ENCODE results near the gene COG3. TPM values are rescaled to one million over a fixed set of nuclear protein-coding genes. Genes with fewer than 3 reads are reported as not detected.

Gene COG3
- total and polyA plus RNA-seq, 7 experiments from 2014 or later = 26.5 to 50.1 (median 43.2) TPM

DNA sequence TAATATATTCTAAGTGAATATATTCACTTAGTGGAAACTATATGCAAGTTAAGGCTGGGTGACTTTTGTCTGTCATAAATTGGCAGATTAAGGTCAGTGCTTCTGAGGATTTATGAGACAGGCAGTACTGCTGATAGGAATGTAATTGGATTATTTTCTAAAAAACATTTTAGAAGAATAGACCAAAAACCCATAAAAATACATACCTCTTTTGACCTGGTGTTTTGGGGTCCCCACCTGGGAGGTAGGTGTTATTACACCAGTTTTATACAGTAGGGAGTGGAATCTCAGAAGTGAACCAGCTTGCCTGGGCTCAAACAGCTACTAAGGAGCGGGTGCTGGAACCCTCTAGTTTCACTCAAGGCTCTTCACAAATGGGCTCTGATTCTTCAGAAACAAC lies 25.3 kb downstream of the COG3 start:
- H3K27me3 ChIP-seq (ENCODE audit: control insufficient read depth in 2 of 2, insufficient read depth in 2 of 2, low read length in 2 of 2) = no peaks in the 10 kb centered on the region
- ChIA-PET POLR2A (interaction anchor here (0.6 kb wide), 1 partner anchor 838 kb away, joined by 3 read pairs; no protein-coding TSS in a partner anchor), CTCF (interaction anchor here (0.6 to 2.4 kb wide), 7 partner anchors 46 to 443 kb away, joined by 3 to 6 read pairs (median 3); no protein-coding TSS in a partner anchor)
- H3K9me3 ChIP-seq (ENCODE audit: control insufficient read depth in 2 of 3, low read length in 3 of 3) = no peaks in the 10 kb centered on the region
- Mint-ChIP-seq H3K27me3 (no peaks in the 10 kb centered on the region), H3K9me3 (no peaks in the 10 kb centered on the region), H3K27ac (peak overlapping the region in 2 of 9 donors; percentile 16 to 31), H3K4me1 (peaks cover 0 to 6% (median 4%) of the 10 kb centered on the region in 7 donors), H3K36me3 (peaks cover 10 to 24% (median 12%) of the 10 kb centered on the region in 5 donors), H3K4me3 (no peak overlapping the region)
- no peaks in the 10 kb centered on the region for H3K4me1 ChIP-seq (ENCODE audit: control insufficient read depth in 2 of 2, insufficient read depth in 2 of 2, low read length in 2 of 2)
- peak in 7 of 9 donors; percentile 20 to 52 (median 33) for DNase-seq
- no peak overlapping the region for H3K27ac ChIP-seq (ENCODE audit: low read depth, low read length)
- intact Hi-C loops (cut with micrococcal nuclease) = loop anchor here in 1 of 2 donors (1.0 to 2.0 kb wide), 3 partner anchors 25 to 443 kb away; partner anchors contain the start of gene COG3
- peak; percentile 67 for ATAC-seq
- H3K36me3 ChIP-seq (ENCODE audit: control insufficient read depth in 2 of 3, insufficient read depth in 3 of 3, low read length in 3 of 3) = peaks cover 8 to 39% (median 10%) of the 10 kb centered on the region in 3 experiments
- H3K4me3 ChIP-seq (ENCODE audit: low read length) = no peak overlapping the region

GRCh38 chr13:45492538-45492937 lies 27.8 kb downstream of the COG3 start:
- H3K36me3 Mint-ChIP-seq = peaks cover 8 to 20% (median 11%) of the 10 kb centered on the region in 5 donors

GRCh38 chr13:45496942-45497341 lies 32.2 kb downstream of the COG3 start:
- Histone ChIP-seq H3K27ac (ENCODE audit: low read depth, low read length) (no peak overlapping the region), H3K27me3 (ENCODE audit: control insufficient read depth in 2 of 2, insufficient read depth in 2 of 2, low read length in 2 of 2) (no peaks in the 10 kb centered on the region), H3K9me3 (ENCODE audit: control insufficient read depth in 2 of 3, low read length in 3 of 3) (no peaks in the 10 kb centered on the region), H3K36me3 (ENCODE audit: control insufficient read depth in 2 of 3, insufficient read depth in 3 of 3, low read length in 3 of 3) (peaks cover 11 to 47% (median 20%) of the 10 kb centered on the region in 3 experiments), H3K4me1 (ENCODE audit: control insufficient read depth in 2 of 2, insufficient read depth in 2 of 2, low read length in 2 of 2) (no peaks in the 10 kb centered on the region), H3K4me3 (ENCODE audit: low read length) (no peak overlapping the region)
- POLR2A ChIA-PET = no interaction called here
- H3K4me3 Mint-ChIP-seq = no peak overlapping the region
- ATAC-seq (no peak), DNase-seq (no peak)
- peaks cover 0 to 16% (median 7%) of the 10 kb centered on the region in 7 donors for H3K4me1 Mint-ChIP-seq
- CTCF ChIA-PET = no interaction called here
- intact Hi-C loops (cut with micrococcal nuclease) = no loop called here
- H3K9me3 Mint-ChIP-seq = peaks cover 0 to 2% (median 0%) of the 10 kb centered on the region in 11 donors
- peaks cover 18 to 42% (median 25%) of the 10 kb centered on the region in 5 donors for H3K36me3 Mint-ChIP-seq
- H3K27me3 Mint-ChIP-seq = no peaks in the 10 kb centered on the region
- peak overlapping the region in 1 of 9 donors; percentile 28 for H3K27ac Mint-ChIP-seq

More at GRCh38 chr13:45492538-45492937, 27.8 kb downstream of the COG3 start:
- H3K36me3 ChIP-seq (ENCODE audit: control insufficient read depth in 2 of 3, insufficient read depth in 3 of 3, low read length in 3 of 3) = peaks cover 4 to 42% (median 12%) of the 10 kb centered on the region in 3 experiments
- H3K9me3 Mint-ChIP-seq = no peaks in the 10 kb centered on the region
- H3K9me3 ChIP-seq (ENCODE audit: control insufficient read depth in 2 of 3, low read length in 3 of 3) = no peaks in the 10 kb centered on the region
- CTCF ChIA-PET = interaction anchor here (0.5 to 1.2 kb wide), 2 partner anchors 19 to 446 kb away, joined by 3 to 6 read pairs; no protein-coding TSS in a partner anchor
- H3K4me1 Mint-ChIP-seq = peaks cover 0 to 4% (median 0%) of the 10 kb centered on the region in 7 donors
- H3K4me1 ChIP-seq (ENCODE audit: control insufficient read depth in 2 of 2, insufficient read depth in 2 of 2, low read length in 2 of 2) = no peaks in the 10 kb centered on the region
- POLR2A ChIA-PET = no interaction called here
- intact Hi-C loops (cut with micrococcal nuclease) = no loop called here
- ATAC-seq (no peak), DNase-seq (no peak)
- H3K27ac Mint-ChIP-seq = peak overlapping the region in 1 of 9 donors; percentile 16
- H3K27me3 Mint-ChIP-seq = no peaks in the 10 kb centered on the region
- no peak overlapping the region for H3K4me3 Mint-ChIP-seq
- no peaks in the 10 kb centered on the region for H3K27me3 ChIP-seq (ENCODE audit: control insufficient read depth in 2 of 2, insufficient read depth in 2 of 2, low read length in 2 of 2)
- H3K4me3 ChIP-seq (ENCODE audit: low read length) = no peak overlapping the region
- no peak overlapping the region for H3K27ac ChIP-seq (ENCODE audit: low read depth, low read length)

DNA sequence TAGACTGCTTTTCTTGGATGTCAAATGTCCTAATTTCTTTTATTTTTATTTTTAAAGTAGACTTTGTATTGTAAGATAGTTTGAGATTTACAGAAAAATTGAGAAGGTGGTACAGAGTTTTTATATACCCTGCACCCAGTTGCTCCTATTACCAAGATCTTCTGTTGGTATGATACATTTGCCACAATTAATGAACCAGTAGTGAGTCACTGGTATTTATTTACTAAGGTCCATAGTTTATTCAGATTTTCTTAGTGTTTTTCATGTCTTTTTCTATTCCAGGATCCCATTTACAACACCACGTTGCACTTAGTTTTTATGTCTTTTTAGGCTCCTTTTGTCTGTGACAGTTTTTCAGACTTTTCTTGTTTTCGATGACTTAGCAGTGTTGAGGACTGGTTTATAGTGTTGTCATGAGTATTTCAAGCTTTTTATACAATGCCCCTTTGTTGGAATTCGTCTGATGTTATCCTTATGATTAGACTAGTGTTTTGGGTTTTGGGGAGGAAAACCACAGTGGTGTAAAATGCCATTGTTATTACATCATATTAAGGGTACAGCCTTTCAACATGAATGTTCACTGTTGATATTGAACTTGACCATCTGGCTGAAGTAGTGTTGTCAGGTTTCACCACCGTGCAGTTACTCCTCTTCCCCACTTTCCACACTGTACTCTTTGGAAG lies 35.9 kb downstream of the COG3 start:
- Histone ChIP-seq H3K36me3 (ENCODE audit: control insufficient read depth in 2 of 3, insufficient read depth in 3 of 3, low read length in 3 of 3) (peaks cover 18 to 57% (median 41%) of the 10 kb centered on the region in 3 experiments), H3K4me3 (ENCODE audit: low read length) (no peak overlapping the region), H3K9me3 (ENCODE audit: control insufficient read depth in 2 of 3, low read length in 3 of 3) (no peaks in the 10 kb centered on the region), H3K4me1 (ENCODE audit: control insufficient read depth in 2 of 2, insufficient read depth in 2 of 2, low read length in 2 of 2) (no peaks in the 10 kb centered on the region), H3K27ac (ENCODE audit: low read depth, low read length) (peak overlapping the region; percentile 10), H3K27me3 (ENCODE audit: control insufficient read depth in 2 of 2, insufficient read depth in 2 of 2, low read length in 2 of 2) (no peaks in the 10 kb centered on the region)
- DNase-seq (no peak), ATAC-seq (no peak)
- Mint-ChIP-seq H3K36me3 (peaks cover 24 to 55% (median 37%) of the 10 kb centered on the region in 5 donors), H3K4me1 (peaks cover 0 to 16% (median 10%) of the 10 kb centered on the region in 7 donors), H3K27ac (peak overlapping the region in 7 of 9 donors; percentile 30 to 85 (median 62)), H3K27me3 (no peaks in the 10 kb centered on the region), H3K9me3 (peaks cover 0 to 2% (median 0%) of the 10 kb centered on the region in 11 donors), H3K4me3 (no peak overlapping the region)
- ChIA-PET POLR2A (interaction anchor here (0.7 kb wide), 2 partner anchors 9 to 1287 kb away, joined by 3 to 4 read pairs; no protein-coding TSS in a partner anchor), CTCF (interaction anchor here (0.7 kb wide), 2 partner anchors 513 to 641 kb away, joined by 4 to 6 read pairs; no protein-coding TSS in a partner anchor)
- intact Hi-C loops (cut with micrococcal nuclease) = no loop called here

DNA sequence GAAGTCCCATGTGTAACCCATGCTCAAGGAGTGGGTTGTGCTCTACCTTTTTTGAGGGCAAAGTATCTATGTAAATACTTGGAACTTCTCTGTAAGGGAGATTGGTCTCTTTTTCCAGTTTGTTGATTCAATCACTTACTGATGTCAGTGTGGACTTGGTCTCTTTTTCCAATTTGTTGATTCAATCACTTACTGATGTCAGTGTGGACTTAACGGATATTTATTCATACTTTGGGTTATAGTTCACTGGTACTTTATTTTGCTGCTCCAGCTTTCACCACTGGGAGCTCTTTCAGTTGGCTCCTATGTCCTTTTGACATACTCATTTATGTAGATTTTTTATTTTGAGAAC lies 36.4 kb downstream of the COG3 start:
- CTCF ChIA-PET = interaction anchor here (0.7 kb wide), 1 partner anchor 600 kb away, joined by 3 read pairs; no protein-coding TSS in a partner anchor
- H3K36me3 ChIP-seq (ENCODE audit: control insufficient read depth in 2 of 3, insufficient read depth in 3 of 3, low read length in 3 of 3) = peaks cover 18 to 59% (median 46%) of the 10 kb centered on the region in 3 experiments
- no peaks in the 10 kb centered on the region for H3K27me3 Mint-ChIP-seq

DNA sequence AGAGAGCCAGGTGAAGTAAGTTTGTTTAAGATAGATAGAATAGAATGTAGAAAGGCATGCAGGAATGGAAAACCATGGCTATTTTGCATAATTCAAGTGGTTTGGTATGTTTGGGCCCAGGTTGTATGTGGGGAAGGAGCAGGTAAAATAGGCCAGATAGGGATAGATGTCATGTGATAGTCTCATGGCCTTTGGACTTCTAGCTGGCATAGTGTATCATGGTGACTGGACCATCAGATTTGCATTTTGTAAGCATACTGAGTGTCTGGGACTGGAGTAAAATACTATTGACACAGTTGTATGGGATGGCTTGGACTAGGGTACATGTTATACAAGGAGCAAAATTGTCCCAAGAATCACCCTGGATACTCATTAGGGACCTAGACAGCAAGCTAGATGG lies 38.9 kb downstream of the COG3 start:
- ChIA-PET CTCF (no interaction called here), POLR2A (no interaction called here)
- DNase-seq = no peak
- Mint-ChIP-seq H3K36me3 (peaks cover 18 to 49% (median 29%) of the 10 kb centered on the region in 5 donors), H3K27ac (peak overlapping the region in 7 of 9 donors; percentile 28 to 78 (median 55)), H3K4me3 (no peak overlapping the region), H3K27me3 (no peaks in the 10 kb centered on the region), H3K4me1 (peaks cover 7 to 16% (median 10%) of the 10 kb centered on the region in 7 donors), H3K9me3 (no peaks in the 10 kb centered on the region)
- Histone ChIP-seq H3K27me3 (ENCODE audit: control insufficient read depth in 2 of 2, insufficient read depth in 2 of 2, low read length in 2 of 2) (no peaks in the 10 kb centered on the region), H3K4me1 (ENCODE audit: control insufficient read depth in 2 of 2, insufficient read depth in 2 of 2, low read length in 2 of 2) (no peaks in the 10 kb centered on the region), H3K9me3 (ENCODE audit: control insufficient read depth in 2 of 3, low read length in 3 of 3) (no peaks in the 10 kb centered on the region), H3K4me3 (ENCODE audit: low read length) (no peak overlapping the region), H3K36me3 (ENCODE audit: control insufficient read depth in 2 of 3, insufficient read depth in 3 of 3, low read length in 3 of 3) (peaks cover 11 to 53% (median 35%) of the 10 kb centered on the region in 3 experiments), H3K27ac (ENCODE audit: low read depth, low read length) (no peak overlapping the region)
- intact Hi-C loops (cut with micrococcal nuclease) = no loop called here
- no peak for ATAC-seq

More for the DNA sequence above, 36.4 kb downstream of the COG3 start:
- H3K4me3 Mint-ChIP-seq = no peak overlapping the region
- peaks cover 2 to 16% (median 10%) of the 10 kb centered on the region in 7 donors for H3K4me1 Mint-ChIP-seq
- no peak for ATAC-seq
- peak overlapping the region; percentile 10 for H3K27ac ChIP-seq (ENCODE audit: low read depth, low read length)
- POLR2A ChIA-PET = interaction anchor here (0.7 kb wide), 2 partner anchors 9 to 1286 kb away, joined by 3 to 4 read pairs; no protein-coding TSS in a partner anchor
- H3K36me3 Mint-ChIP-seq = peaks cover 26 to 59% (median 40%) of the 10 kb centered on the region in 5 donors
- no peaks in the 10 kb centered on the region for H3K4me1 ChIP-seq (ENCODE audit: control insufficient read depth in 2 of 2, insufficient read depth in 2 of 2, low read length in 2 of 2)
- peak overlapping the region in 8 of 9 donors; percentile 33 to 86 (median 65) for H3K27ac Mint-ChIP-seq
- H3K9me3 Mint-ChIP-seq = peaks cover 0 to 2% (median 0%) of the 10 kb centered on the region in 11 donors
- no peaks in the 10 kb centered on the region for H3K9me3 ChIP-seq (ENCODE audit: control insufficient read depth in 2 of 3, low read length in 3 of 3)
- intact Hi-C loops (cut with micrococcal nuclease) = no loop called here
- no peak overlapping the region for H3K4me3 ChIP-seq (ENCODE audit: low read length)
- no peaks in the 10 kb centered on the region for H3K27me3 ChIP-seq (ENCODE audit: control insufficient read depth in 2 of 2, insufficient read depth in 2 of 2, low read length in 2 of 2)
- DNase-seq = no peak
